GM12878 (cell line): ENCODE results near the gene MOCOS. TPM values are rescaled to one million over a fixed set of nuclear protein-coding genes. Genes with fewer than 3 reads are reported as not detected.

ENCODE experiments used
- ATAC-seq: fragments of 200-7000 bp; cut with Tn5 transposase; 3 replicates; pipeline ENCODE4 v1.9.1; 2020; ENCODE audit warnings: mild to moderate bottlenecking, moderate library complexity
- BruUV-seq: library from RNA; stranded (reverse); fragments of 400-500 nt; replicated peaks from 2 replicates; lab custom pipeline; 2021; lab: Mats Ljungman, UMichigan
- CTCF ChIA-PET: fragments of 300-600 bp; sonication (Branson Sonifier 250); formaldehyde crosslinking; extraction: SDS; loops from one replicate; lab custom pipeline; 2021; ENCODE audit warnings: inconsistent platforms; lab: Yijun Ruan, JAX
- POLR2A ChIA-PET: fragments of 350-600 bp; formaldehyde crosslinking; extraction: SDS; loops from one replicate; lab custom pipeline; 2021; ENCODE audit warnings: inconsistent platforms; lab: Charles Lee
- RAD21 ChIA-PET: fragments of 300-600 bp; sonication (Branson Sonifier 250); formaldehyde crosslinking; loops from one replicate; lab custom pipeline; 2023; ENCODE audit warnings: antibody characterized with exemption; ENCODE audit not compliant: unreplicated experiment; lab: Charles Lee
- SMC1A ChIA-PET: fragments of 300-600 bp; sonication (Branson Sonifier 250); formaldehyde crosslinking; loops from one replicate; lab custom pipeline; 2023; ENCODE audit not compliant: unreplicated experiment, uncharacterized antibody; lab: Charles Lee
- DNase-seq: peaks from one replicate; pipeline ENCODE4 v3.0.0-alpha.2; 2011; ENCODE audit warnings: low read depth, low spot score
- FAIRE-seq: peaks from 3 replicates; lab custom pipeline; 2011; peaks lifted over from hg19 to GRCh38; lab: Jason Lieb, UNC
- H2AFZ ChIP-seq: 2 replicates; pipeline ENCODE4 v1.6.0; 2011; ENCODE audit warnings: low read depth, low read length, control low read depth; ENCODE audit not compliant: control insufficient read depth
- H3K27ac ChIP-seq: 2 replicates; pipeline ENCODE4 v1.5.1; 2011; ENCODE audit warnings: control low read depth; ENCODE audit not compliant: control insufficient read depth, insufficient read depth
- H3K27me3 ChIP-seq, 2 experiments: replicated peaks in 1 of 2; 2 replicates each; pipeline versions ENCODE4 v1.6.0 to v1.6.1; 2011; ENCODE audit warnings: low read length in 1 of 2; ENCODE audit not compliant: control insufficient read depth in 2 of 2, insufficient read depth in 2 of 2
- H3K36me3 ChIP-seq, 2 experiments: 2 replicates each; pipeline ENCODE4 v1.5.1; 2011; ENCODE audit warnings: low read length in 1 of 2; ENCODE audit not compliant: control insufficient read depth in 2 of 2, insufficient read depth in 2 of 2
- H3K4me1 ChIP-seq: 2 replicates; pipeline ENCODE4 v1.6.1; 2011; ENCODE audit warnings: mild to moderate bottlenecking, low read length, moderate library complexity, mixed read lengths; ENCODE audit not compliant: control insufficient read depth, insufficient read depth
- H3K4me2 ChIP-seq: 2 replicates; pipeline ENCODE4 v1.6.0; 2011; ENCODE audit warnings: control low read depth; ENCODE audit not compliant: control insufficient read depth, insufficient read depth
- H3K4me3 ChIP-seq: fragments of 200-600 bp; sonication (generic); 2 replicates; pipeline ENCODE4 v1.5.1; 2016
- H3K79me2 ChIP-seq: 2 replicates; pipeline ENCODE4 v1.6.0; 2011; ENCODE audit warnings: low read length; ENCODE audit not compliant: control insufficient read depth, insufficient read depth
- H3K9ac ChIP-seq: 2 replicates; pipeline ENCODE4 v1.8.0; 2011; ENCODE audit warnings: low read length, control low read depth, mixed read lengths; ENCODE audit not compliant: control insufficient read depth, insufficient read depth
- H3K9me3 ChIP-seq: replicated peaks from 3 replicates; pipeline ENCODE4 v1.5.1; 2011; ENCODE audit warnings: mild to moderate bottlenecking, low read length; ENCODE audit not compliant: control insufficient read depth, insufficient read depth
- H4K20me1 ChIP-seq: 2 replicates; pipeline ENCODE4 v1.6.0; 2011; ENCODE audit not compliant: control insufficient read depth, insufficient read depth
- CBFB ChIP-seq: IDR thresholded peaks from 2 replicates; pipeline ENCODE4 v1.6.1; 2016; ENCODE audit warnings: antibody characterized with exemption, low read depth
- POLR2AphosphoS2 ChIP-seq: IDR thresholded peaks from 2 replicates; pipeline ENCODE4 v1.6.1; 2011; ENCODE audit warnings: low read depth, mild to moderate bottlenecking, low read length, improper control_type of control experiment, moderate library complexity
- ZZZ3 ChIP-seq: IDR thresholded peaks from 2 replicates; pipeline ENCODE4 v1.6.1; 2011; ENCODE audit warnings: low read depth; ENCODE audit not compliant: control insufficient read depth, insufficient read length
- WGBS: methylation state at CpG from one replicate; pipeline ENCODE4 v1.1.6; 2016; ENCODE audit warnings: low lambda C conversion rate; ENCODE audit not compliant: insufficient replicate concordance, insufficient coverage; ENCODE audit errors: missing lambda C conversion rate; 5-methylcytosine and 5-hydroxymethylcytosine counted together
- in situ Hi-C: fragments of 300-500 bp; cut with MboI; formaldehyde crosslinking; loops from 9 replicates; pipeline ENCODE4 v1.14.3; 2018; ENCODE audit warnings: mixed read lengths
- intact Hi-C: fragments of 100-400 bp; cut with micrococcal nuclease; formaldehyde crosslinking; loops from one replicate; pipeline ENCODE4 v1.14.2; 2022; ENCODE audit not compliant: unreplicated experiment
- polyA plus RNA-seq, 11 experiments: library from polyadenylated mRNA; depleted of rRNA in 4 of 11; unstranded in 6 of 11; stranded (reverse) in 5 of 11; fragments of >200 nt; fragmentation: Nextera tagmentation in 4 of 11; fragmentation: Illumina TruSeq in 1 of 11; extraction: Ambion mirVana in 4 of 11; extraction: Trizol in 1 of 11; gene quantifications; 1 replicate in 1 of 11; 2 replicates in 10 of 11; pipeline versions ENCODE4 v1.2.1 to v1.2.3, GENCODE V29; 2011 to 2016; ENCODE audit warnings: inconsistent platforms in 2 of 11, missing spikeins in 2 of 11, low read depth in 1 of 11
- total RNA-seq, 4 experiments: library from RNA; depleted of rRNA in 3 of 4; stranded (reverse); fragments of >200 nt in 3 of 4; fragmentation: Illumina TruSeq in 1 of 4; extraction: Trizol in 1 of 4; gene quantifications; 2 replicates each; pipeline versions ENCODE4 v1.2.1 to v1.2.3, GENCODE V29; 2013 to 2021

The MOCOS gene
- total and polyA plus RNA-seq, 10 of the 15 experiments (the other 5 are each of a cell fraction or from before 2014, with no cell fraction given), result 0.16 to 0.56 (median 0.33) TPM

GRCh38 chr18:36265015-36265414 is 77.7 kb downstream of the MOCOS start:
- Histone ChIP-seq H3K4me1 (no peaks in the 10 kb centered on the region), H3K9ac (no peak overlapping the region), H3K4me2 (no peak overlapping the region), H4K20me1 (no peaks in the 10 kb centered on the region), H3K27ac (no peak overlapping the region), H3K9me3 (no peaks in the 10 kb centered on the region), H3K4me3 (no peak overlapping the region), H3K79me2 (no peaks in the 10 kb centered on the region), H2AFZ (no peak overlapping the region), H3K36me3 (no peaks in the 10 kb centered on the region), H3K27me3 (no peaks in the 10 kb centered on the region)
- ChIA-PET SMC1A (interaction anchor here (0.8 to 2.1 kb wide), 5 partner anchors 12 to 509 kb away, joined by 3 to 6 read pairs (median 5); no protein-coding TSS in a partner anchor), POLR2A (no interaction called here), RAD21 (no interaction called here), CTCF (interaction anchor here (1.0 kb wide), 2 partner anchors 21 to 314 kb away, joined by 3 read pairs; no protein-coding TSS in a partner anchor)
- TF ChIP-seq POLR2AphosphoS2, result no peak
- 16% methylated on average over 5 of the region's 5 CpGs for WGBS
- intact Hi-C loops, result no loop called here
- FAIRE-seq, result no peak
- ATAC-seq, result peak; percentile 47
- in situ Hi-C loops, result no loop called here
- no peak for DNase-seq
- BruUV-seq, result no TSS peak

DNA sequence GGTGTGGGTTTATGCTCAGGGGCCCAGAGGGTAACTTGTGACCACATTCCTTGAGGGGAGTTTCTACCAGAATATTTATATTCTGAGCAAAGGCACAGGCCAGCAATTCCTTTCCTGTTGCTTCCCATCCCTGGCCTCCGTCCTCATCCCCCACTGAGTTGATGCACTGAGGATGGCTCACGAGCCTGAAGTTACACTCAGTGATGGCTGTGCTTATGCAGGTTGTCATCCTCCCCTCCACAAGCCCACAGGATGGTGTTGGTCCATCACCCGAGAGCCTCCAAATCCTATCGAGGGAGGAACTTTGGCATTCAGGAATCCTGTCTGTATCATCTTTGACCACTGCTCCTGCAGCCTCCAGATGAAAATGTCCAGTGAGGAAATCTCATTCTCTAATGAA is 81.9 kb downstream of the MOCOS start:
- SMC1A ChIA-PET, result no interaction called here
- FAIRE-seq, result no peak

More for the DNA sequence above, 81.9 kb downstream of the MOCOS start:
- TF ChIP-seq CBFB (no peak), ZZZ3 (no peak)
- in situ Hi-C loops, result no loop called here
- WGBS, result 0% methylated on average over 4 of the region's 4 CpGs
- no peaks in the 10 kb centered on the region for H3K79me2 ChIP-seq
- intact Hi-C loops, result no loop called here
- no peak overlapping the region for H3K4me2 ChIP-seq
- no peak overlapping the region for H3K9ac ChIP-seq
- H3K4me3 ChIP-seq, result no peak overlapping the region
- ChIA-PET POLR2A (no interaction called here), CTCF (no interaction called here), RAD21 (no interaction called here)
- no TSS peak for BruUV-seq
- no peaks in the 10 kb centered on the region for H3K36me3 ChIP-seq
- H3K27ac ChIP-seq, result no peak overlapping the region
- no peaks in the 10 kb centered on the region for H3K9me3 ChIP-seq
- no peak overlapping the region for H2AFZ ChIP-seq
- H4K20me1 ChIP-seq, result no peaks in the 10 kb centered on the region
- no peaks in the 10 kb centered on the region for H3K4me1 ChIP-seq
- no peaks in the 10 kb centered on the region for H3K27me3 ChIP-seq
- DNase-seq (no peak), ATAC-seq (no peak)
